GM20000 (cell line): ENCODE results near the gene PLAGL2.
A peak's percentile ranks its signal among the peaks of the same experiment; 100 is the strongest.
"Not testable (repeated sequence)": the region's sequence is repeated elsewhere in the genome, so short reads cannot be mapped to it uniquely, and the experiment has no call there.

Source experiments
- DNase-seq: peaks from one replicate; pipeline ENCODE4 v3.0.0; 2012; ENCODE audit warnings: low spot score
- TF ChIP-seq, protein P1 (sequence below): IDR thresholded peaks from 2 replicates; pipeline ENCODE4 v1.5.1; 2012; ENCODE audit warnings: mild to moderate bottlenecking, control low read depth; ENCODE audit errors: extremely low read depth, missing control alignments

The PLAGL2 gene, protein sequence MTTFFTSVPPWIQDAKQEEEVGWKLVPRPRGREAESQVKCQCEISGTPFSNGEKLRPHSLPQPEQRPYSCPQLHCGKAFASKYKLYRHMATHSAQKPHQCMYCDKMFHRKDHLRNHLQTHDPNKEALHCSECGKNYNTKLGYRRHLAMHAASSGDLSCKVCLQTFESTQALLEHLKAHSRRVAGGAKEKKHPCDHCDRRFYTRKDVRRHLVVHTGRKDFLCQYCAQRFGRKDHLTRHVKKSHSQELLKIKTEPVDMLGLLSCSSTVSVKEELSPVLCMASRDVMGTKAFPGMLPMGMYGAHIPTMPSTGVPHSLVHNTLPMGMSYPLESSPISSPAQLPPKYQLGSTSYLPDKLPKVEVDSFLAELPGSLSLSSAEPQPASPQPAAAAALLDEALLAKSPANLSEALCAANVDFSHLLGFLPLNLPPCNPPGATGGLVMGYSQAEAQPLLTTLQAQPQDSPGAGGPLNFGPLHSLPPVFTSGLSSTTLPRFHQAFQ

DNA sequence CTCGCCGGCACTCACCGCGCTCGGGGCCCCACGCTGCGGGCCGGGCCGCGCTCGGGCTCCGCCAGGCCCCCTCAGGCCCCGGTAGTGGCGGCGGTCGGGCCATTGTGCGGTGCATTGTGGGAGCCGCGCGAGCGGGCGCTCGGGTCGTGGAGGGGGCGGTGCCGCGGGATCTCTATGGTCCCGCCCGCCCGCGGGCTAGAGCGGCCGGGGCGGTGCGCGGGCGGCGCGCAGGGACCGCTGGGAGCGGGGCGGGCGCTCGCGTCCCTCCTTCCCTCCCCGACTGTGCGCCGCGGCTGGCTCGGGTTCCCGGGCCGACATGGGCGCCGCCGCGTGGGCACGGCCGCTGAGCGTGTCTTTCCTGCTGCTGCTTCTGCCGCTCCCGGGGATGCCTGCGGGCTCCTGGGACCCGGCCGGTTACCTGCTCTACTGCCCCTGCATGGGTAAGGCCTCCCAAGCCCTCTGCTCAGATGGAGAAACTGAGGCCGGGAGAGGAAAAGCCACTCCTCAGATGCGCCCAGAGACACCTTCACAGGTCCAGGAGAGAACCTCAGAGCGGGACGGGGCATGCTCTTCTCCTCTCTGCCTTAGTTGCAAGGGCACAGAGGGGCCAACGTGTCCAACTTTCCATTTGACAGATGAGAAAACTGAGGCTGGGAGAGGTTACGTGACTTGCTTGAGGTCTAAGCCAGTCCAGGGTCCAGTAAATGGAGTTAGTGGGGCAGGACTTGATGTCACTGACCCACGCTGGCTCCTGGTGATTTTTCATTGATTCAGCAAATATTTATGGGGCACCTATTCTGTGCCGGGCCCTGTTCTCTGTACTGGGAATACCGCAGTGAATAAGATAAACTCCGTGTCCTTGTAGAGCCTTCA is at the start of gene PLAGL2, which contains the start of gene POFUT1:
Gene PLAGL2, minus strand, starts transcription at position 118 of the 873 bp plus-strand sequence. CDS start 5,565 bp downstream, outside the sequence.
Gene POFUT1, plus strand, starts transcription at position 255 of the 873 bp plus-strand sequence. Its CDS starts 62 bp downstream, at position 317.
- TF ChIP-seq, protein P1, sequence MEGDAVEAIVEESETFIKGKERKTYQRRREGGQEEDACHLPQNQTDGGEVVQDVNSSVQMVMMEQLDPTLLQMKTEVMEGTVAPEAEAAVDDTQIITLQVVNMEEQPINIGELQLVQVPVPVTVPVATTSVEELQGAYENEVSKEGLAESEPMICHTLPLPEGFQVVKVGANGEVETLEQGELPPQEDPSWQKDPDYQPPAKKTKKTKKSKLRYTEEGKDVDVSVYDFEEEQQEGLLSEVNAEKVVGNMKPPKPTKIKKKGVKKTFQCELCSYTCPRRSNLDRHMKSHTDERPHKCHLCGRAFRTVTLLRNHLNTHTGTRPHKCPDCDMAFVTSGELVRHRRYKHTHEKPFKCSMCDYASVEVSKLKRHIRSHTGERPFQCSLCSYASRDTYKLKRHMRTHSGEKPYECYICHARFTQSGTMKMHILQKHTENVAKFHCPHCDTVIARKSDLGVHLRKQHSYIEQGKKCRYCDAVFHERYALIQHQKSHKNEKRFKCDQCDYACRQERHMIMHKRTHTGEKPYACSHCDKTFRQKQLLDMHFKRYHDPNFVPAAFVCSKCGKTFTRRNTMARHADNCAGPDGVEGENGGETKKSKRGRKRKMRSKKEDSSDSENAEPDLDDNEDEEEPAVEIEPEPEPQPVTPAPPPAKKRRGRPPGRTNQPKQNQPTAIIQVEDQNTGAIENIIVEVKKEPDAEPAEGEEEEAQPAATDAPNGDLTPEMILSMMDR = peak; percentile 14
- DNase-seq = peak; percentile 100

DNA sequence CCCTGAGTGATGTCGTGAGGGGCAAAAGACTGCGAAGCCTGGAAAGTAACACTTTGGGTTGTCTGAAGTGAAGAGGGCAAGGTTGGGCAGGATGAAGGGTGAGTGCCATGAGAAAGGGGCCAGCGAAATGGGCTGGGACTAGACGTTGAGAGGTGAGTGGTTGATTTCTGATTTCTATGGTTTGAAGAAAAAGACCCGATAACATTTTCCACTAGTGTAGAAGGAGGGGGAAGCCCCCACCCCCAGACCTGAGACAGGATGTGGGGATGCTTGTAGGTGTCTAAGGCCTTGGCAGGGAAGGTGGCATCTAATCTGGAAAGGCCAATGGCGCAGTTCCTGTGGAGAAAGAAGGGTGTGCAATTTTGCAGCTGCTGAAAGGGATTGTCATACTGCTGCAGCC is 44.6 kb upstream of the PLAGL2 start:
- peak; percentile 26 for DNase-seq
- TF ChIP-seq, protein P1 = no peak

DNA sequence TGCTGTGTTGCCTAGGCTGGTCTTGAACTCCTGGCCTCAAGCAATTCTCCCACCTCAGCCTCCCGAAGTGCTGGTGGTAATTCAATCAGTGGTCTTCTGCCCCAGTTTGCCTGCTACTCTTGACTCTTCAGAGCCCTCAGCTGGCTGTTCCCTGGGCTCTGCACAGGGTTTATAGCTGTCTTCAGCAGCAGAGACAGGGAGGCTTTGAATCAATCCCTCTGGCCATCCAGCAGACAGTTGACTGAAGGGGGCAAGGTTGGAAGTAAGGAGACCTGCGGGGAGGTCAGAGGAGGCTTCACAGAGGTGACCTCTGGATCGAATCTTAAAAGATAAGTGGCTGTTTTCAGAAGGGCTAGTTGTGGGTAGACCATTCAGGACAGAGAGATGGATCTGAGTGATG is 43.9 kb upstream of the PLAGL2 start:
- no peak for DNase-seq
- TF ChIP-seq, protein P1 = no peak

DNA sequence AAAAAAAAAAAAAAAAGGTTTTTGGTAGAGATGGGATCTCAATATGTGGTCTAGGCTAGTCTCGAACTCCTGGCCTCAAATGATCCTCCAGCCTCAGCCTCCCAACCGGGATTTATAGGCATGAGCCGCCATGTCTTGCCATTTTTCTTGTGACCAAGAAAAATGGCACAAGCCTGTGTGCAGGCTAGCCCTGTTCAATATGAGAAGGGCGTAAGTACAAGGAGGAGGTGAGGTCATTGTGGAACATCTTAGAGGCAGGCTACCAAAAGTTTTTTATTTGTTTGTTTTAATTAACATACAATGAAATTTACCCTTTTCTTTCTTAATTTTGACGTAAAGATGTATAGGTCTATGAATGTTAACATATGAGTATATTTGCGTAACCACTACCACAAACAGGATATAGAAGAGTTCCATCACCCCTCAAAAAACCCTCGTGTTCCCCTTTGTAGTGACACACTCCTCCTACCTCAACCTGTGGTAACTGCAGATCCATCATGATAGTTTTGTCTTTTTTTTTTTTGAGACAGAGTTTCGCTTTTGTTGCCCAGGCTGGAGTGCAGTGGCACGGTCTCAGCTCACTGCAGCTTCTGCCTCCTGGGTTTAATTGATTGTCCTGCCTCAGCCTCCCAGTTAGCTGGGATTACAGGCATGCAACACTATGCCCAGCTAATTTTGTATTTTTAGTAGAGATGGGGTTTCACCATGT is 41.6 kb upstream of the PLAGL2 start:
- no peak for DNase-seq
- TF ChIP-seq, protein P1 = no peak

DNA sequence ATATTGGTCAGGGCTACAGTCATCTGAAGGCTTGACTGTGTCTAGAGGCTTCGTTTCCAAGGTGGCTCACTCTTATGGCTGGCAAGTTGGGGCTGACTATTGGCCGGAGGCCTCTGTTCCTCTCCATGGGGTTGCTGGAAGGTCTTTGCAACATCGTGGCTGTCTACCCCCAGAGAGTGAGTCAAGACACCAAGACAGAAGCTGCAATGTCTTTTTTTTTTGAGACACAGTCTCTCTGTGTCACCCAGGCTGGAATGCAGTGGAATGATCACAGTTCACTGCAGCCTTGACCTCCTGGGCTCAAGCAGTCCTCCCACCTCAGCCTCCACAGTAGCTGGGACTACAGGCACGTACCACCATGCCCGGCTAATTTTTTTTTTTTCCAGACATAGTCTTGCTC is 40.5 kb upstream of the PLAGL2 start:
- no peak for DNase-seq

DNA sequence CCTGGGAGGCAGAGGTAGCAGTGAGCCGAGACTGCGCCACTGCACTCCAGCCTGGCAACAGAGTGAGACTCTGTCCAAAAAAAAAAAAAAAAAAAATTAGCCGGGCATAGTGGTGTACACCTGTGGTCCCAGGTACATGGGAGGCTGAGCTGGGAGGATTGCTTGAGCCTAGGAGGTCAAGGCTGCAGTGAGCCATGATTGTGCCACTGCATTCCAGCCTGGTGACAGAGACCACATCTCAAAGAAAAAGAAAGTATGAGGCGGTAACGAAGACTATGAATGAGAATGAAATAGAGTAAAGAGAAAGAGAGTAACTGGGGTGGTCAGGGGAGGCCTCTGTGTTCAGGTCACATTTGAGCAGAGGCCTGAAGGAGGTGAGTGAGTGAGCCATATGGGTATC is 38.7 kb upstream of the PLAGL2 start:
- not testable (repeated sequence) for DNase-seq

More for the DNA sequence above, 40.5 kb upstream of the PLAGL2 start:
- TF ChIP-seq, protein P1 = no peak

DNA sequence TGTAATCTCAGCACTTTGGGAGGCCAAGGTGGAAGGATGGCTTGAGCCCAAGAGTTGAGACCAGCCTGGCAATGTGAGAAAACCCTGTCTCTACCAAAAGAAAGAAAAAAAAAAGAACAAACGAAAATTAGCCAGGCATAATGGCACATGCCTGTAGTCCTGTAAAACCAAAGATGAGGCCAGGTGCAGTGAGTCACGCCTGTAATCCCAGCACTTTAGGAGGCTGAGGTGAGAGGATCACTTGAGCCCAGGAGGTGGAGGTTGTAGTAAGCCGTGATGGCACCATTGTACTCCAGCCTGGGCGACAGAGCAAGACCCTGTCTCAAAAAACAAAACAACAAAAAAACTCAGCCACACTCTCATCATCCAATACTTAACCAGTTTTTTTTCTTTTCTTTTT is 37.4 kb upstream of the PLAGL2 start:
- no peak for DNase-seq
- TF ChIP-seq, protein P1 = no peak
